Activated effector memory CD4-positive, alpha-beta T cell treated with Interleukin-2 at 50 U/mL for 16 hours (primary cell): ENCODE results near the gene OR1D5.
"Not testable (repeated sequence)": the region's sequence is repeated elsewhere in the genome, so short reads cannot be mapped to it uniquely, and the experiment has no call there.

Experiments used
- DNase-seq: peaks from one replicate; pipeline ENCODE4 v3.0.0-alpha.2; 2020

OR1D5 gene, protein sequence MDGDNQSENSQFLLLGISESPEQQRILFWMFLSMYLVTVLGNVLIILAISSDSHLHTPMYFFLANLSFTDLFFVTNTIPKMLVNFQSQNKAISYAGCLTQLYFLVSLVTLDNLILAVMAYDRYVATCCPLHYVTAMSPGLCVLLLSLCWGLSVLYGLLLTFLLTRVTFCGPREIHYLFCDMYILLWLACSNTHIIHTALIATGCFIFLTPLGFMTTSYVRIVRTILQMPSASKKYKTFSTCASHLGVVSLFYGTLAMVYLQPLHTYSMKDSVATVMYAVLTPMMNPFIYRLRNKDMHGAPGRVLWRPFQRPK

DNA sequence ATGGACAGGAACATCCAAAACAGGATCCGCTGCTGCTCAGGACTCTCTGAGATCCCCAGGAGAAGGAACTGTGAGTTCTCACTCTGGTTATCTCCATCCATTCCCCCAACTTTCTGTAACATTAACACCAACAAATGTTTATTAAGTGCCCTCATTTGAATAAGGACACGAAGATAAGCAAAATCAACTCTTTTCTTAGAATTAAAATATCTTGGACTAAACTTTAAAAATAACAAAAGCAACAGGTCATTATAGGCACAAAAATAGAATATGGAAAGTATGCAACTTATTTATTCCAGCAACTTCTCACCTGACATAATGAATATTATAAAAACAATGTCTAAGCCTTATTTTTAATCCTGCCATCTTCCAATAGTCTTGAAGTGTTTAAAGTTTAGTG is at the start of gene OR1D5:
Gene OR1D5 (minus strand): TSS at position 101 of the 400 bp plus-strand sequence. CDS start 0 bp downstream, at position 101.
- DNase-seq, result not testable (repeated sequence)

DNA sequence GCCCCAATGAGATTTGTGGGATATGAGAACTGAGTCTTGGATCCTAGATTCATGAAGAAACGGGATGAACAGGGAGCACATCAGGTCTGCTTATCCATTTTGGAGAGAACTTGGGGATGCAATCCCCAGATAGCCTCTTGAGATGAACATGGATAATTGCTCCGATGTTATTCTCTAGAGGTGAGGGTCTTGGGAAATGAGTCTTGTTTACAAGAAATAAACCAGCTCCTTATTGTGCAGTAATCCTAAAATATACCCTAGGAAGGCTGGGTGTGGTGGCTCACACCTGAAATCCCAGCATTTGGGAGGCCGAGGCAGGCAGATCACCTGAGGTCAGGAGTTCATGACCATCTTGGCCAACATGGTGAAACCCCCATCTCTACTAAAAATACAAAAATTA is 40.9 kb upstream of the OR1D5 start, which contains the start of gene OR1D2:
Gene OR1D2 (minus strand): TSS at position 101 of the 400 bp plus-strand sequence. CDS start 11,426 bp downstream, outside the sequence.
- DNase-seq, result no peak

GRCh38 chr17:3073850-3074249 is 10.4 kb upstream of the OR1D5 start:
- DNase-seq, result not testable (repeated sequence)

GRCh38 chr17:3065192-3065591 is 1.8 kb upstream of the OR1D5 start:
- DNase-seq, result not testable (repeated sequence)

GRCh38 chr17:3062824-3063377 is 506 bp downstream of the OR1D5 start:
- not testable (repeated sequence) for DNase-seq

DNA sequence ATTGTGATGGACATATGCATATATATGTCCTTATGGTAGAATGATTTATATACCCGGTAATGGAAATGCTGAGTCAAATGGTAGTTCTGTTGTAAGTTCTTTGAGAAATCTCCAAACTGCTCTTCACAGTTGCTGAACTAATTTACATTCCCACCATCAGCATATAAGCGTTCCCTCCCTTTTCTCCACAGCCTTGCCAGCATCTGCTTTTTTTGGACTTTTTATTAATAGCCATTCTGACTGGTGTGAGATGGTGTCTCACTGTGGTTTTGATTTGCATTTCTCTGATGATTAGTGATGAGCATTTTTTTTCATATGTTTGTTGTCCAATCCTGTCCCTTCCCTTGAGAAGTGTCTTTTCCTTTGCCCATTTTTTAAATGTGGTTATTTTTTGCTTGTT is 8.5 kb downstream of the OR1D5 start:
- not testable (repeated sequence) for DNase-seq

- no peak for DNase-seq
Observed at GRCh38 chr17:3049705-3050295, 13.6 kb downstream of the OR1D5 start.

GRCh38 chr17:3048727-3049471 is 14.5 kb downstream of the OR1D5 start:
- peak; percentile 93 for DNase-seq

DNA sequence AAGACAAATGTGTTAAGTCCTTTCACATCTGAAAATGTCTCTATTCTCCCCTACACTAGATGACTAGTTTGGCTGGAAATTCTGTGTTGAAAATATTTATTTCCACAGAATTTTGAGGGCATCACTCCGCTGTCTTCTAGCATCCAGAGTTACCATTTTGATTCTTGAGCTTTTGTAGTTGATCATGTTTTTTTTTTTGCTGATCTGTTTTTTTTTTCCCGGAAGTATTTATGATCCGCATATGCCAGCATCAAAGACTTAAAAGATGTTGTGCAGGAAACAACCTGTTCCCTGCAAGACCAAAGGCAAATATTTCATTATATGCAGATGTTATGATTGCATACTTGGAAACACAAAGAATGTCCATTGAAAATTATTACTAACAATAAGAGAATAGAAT is 16.7 kb downstream of the OR1D5 start:
- DNase-seq, result no peak

DNA sequence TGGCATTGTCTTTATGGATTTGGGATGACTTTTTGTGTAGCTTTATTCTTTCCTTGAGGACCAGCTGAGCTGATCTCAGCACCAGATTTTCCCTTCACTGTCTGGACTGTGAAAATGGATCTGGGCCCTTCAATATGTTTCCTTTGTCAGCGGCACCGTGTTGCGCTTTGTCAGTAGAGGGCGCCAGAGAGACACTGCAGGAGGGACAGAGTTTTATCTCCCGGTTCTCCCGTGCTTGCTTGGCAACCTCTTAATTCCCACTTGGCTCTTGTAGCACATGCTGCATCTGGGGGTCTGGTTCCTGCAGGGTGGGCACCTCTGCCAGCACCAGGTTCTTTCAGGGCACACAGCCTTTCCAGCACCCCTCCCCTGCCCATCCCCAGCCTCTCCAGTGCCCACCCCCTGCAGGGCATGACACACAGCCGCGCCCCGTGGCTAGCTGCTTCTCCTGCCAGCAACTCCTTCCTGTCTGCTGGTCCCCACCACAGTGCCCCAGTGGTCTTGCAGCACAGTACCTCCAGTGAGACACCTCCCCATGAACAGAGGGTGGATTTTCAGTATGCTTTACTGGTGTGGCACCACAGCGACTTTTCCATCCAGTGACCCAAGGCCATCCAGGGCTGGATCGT is 19.6 kb downstream of the OR1D5 start:
- no peak for DNase-seq

- no peak for DNase-seq
Observed at GRCh38 chr17:3040882-3041281, 22.5 kb downstream of the OR1D5 start.

GRCh38 chr17:3039736-3040135 is 23.7 kb downstream of the OR1D5 start:
- no peak for DNase-seq

GRCh38 chr17:3038941-3039340 is 24.5 kb downstream of the OR1D5 start:
- no peak for DNase-seq

DNA sequence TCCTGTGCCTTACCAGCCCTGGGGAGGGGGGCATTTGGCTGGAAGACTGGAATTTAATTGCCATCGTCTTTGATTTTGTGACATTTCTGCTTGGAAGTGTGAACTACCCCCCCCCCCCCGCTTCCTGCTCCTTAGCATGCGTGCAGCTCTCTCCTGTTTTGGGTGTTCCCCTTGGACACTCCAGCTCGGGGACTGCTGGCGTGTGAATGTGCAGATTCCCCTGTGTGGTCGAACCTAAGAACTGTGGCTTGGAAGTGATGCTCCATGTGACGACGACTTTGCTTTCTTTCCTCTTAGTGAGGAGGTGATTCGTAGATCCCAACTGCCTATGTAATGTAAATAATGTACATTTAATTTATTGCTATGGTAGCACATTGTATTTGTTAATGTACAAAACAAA is 26.1 kb downstream of the OR1D5 start:
- no peak for DNase-seq

DNA sequence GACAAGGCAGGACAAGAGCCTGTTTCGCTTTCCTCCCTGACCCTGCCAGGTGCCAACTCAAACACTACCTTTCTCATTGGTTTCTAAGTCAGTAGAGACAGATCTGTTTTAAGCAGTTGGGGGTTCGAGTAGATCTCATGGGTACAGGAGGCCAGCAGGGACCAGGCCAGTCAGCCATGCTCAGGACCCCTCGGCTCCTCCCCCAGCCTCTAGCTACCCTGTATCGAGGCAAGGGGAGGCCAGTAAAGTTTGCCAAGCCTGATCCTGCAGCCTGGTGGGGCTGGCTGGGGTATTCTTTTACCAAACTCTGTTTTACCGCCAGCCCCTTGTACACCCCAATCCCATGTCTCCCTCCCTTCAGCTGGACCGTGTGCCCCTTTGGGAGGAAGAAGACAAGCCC is 26.6 kb downstream of the OR1D5 start:
- no peak for DNase-seq

DNA sequence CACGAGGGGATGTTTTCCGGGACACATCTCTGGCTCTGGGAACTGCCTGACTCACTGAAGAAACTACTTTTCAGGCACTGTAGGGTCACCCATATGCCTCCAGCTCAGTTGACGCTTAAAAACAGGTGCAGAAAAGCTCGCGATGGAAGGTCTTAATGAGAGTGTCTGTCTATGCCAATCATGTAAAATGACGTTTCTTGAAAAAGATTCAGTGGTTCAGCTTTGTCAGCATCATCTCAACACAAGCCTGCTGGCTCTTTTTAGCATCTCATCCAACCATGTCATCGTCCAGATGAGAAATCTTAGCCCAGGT is 27.5 kb downstream of the OR1D5 start:
- no peak for DNase-seq

GRCh38 chr17:3035256-3035967 is 28.0 kb downstream of the OR1D5 start:
- no peak for DNase-seq

DNA sequence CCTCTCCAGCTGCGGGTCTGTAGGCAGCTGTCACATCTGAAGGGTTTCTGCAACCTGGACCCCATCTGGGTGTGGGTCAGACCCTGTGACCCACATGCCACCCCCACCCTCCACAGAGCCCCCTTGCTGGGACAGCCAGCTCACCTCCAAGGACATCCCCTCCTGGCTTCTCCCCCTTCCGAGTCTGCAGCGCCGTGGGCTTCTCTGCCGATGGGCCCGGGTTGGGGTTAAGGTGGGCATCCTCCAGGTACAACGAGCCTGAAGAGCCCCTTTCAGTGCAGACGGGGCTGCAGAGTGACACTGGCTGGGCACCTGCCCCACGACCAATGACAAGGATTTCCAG is 28.9 kb downstream of the OR1D5 start:
- DNase-seq, result no peak

GRCh38 chr17:3033741-3034577 is 29.4 kb downstream of the OR1D5 start:
- DNase-seq, result no peak

DNA sequence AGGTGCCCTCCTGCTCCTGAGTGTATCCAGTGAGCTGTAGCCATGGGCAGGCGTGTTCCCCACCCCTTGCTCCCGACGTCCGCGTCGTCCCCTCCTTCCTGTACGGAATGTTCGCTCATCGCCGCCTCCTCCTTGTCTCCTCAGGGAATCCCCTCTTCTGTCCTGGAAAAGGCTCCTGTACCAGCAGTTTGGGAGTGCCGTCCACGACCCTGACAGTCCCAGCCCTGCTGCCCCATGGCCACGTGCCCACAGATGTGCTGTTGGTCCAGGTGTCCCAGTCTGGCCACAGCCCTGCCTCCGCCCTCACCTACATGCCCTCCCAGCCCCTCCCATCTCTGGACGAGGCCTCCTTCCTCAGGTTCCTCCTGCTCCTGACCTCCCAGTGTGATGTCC is 30.2 kb downstream of the OR1D5 start:
- no peak for DNase-seq
